Ovary (tissue), 9 donors: ENCODE results near the gene TNFRSF6B. TPM values are rescaled to one million over a fixed set of nuclear protein-coding genes. Genes with fewer than 3 reads are reported as not detected.

Experiments
- DNase-seq, 5 donors: peaks; one replicate each; pipeline ENCODE4 v3.0.0-alpha.2; 2019 to 2020
- H3K27ac ChIP-seq, 2 donors: fragments of 200-600 bp; one replicate each; pipeline versions ENCODE4 v1.5.1 to v1.8.0; 2019 to 2022
- H3K27me3 ChIP-seq: fragments of 200-600 bp; one replicate; pipeline ENCODE4 v1.8.0; 2022
- H3K36me3 ChIP-seq: fragments of 200-600 bp; sonication (generic); one replicate; pipeline ENCODE4 v1.5.1; 2019
- H3K4me1 ChIP-seq: one replicate; pipeline ENCODE4 v1.8.1; 2013; ENCODE audit warnings: mild to moderate bottlenecking, moderate library complexity; ENCODE audit not compliant: insufficient read depth
- H3K4me3 ChIP-seq: fragments of 200-600 bp; sonication (generic); one replicate; pipeline ENCODE4 v1.5.1; 2017
- H3K9me3 ChIP-seq, 2 donors: fragments of 200-600 bp in 1 of 2; sonication (generic) in 1 of 2; one replicate each; pipeline versions ENCODE4 v1.5.1 to v1.8.1; 2013 to 2019; ENCODE audit warnings: mild to moderate bottlenecking in 1 of 2, moderate library complexity in 1 of 2
- CTCF ChIP-seq, 3 donors: fragments of 450-650 bp in 2 of 3; fragments of 200-600 bp in 1 of 3; IDR thresholded peaks; one replicate each; pipeline versions ENCODE4 v1.5.1 to v1.8.0; 2016 to 2022; ENCODE audit warnings: antibody characterized with exemption in 3 of 3, mild to moderate bottlenecking in 1 of 3
- EP300 ChIP-seq: sonication (generic); formaldehyde crosslinking; IDR thresholded peaks from one replicate; pipeline ENCODE4 v1.6.1; 2017; ENCODE audit warnings: antibody characterized with exemption
- POLR2A ChIP-seq: fragments of 450-650 bp; IDR thresholded peaks from one replicate; pipeline ENCODE4 v1.6.1; 2017; ENCODE audit warnings: antibody characterized with exemption, mild to moderate bottlenecking, moderate library complexity
- WGBS, 3 donors: extraction: QIAGEN DNeasy Blood & Tissue Kit in 1 of 3; methylation state at CpG; one replicate each; pipeline versions ENCODE4 v1.1.5 to v1.1.7; 2013 to 2017; 5-methylcytosine and 5-hydroxymethylcytosine counted together
- intact Hi-C, 4 donors: fragments of 100-400 bp; cut with DNase I; formaldehyde crosslinking; loops; one replicate each; pipeline versions ENCODE4 v1.11.0 to v1.15.1; 2022 to 2023
- polyA plus RNA-seq, 2 donors: library from polyadenylated mRNA; stranded (reverse); fragments of 200-250 nt in 1 of 2; fragments of 350-450 nt in 1 of 2; fragmentation: Illumina TruSeq in 1 of 2; extraction: RNeasy Lipid Tissue Mini Kit (QIAGEN cat#74804) in 1 of 2; gene quantifications; one replicate each; pipeline ENCODE4 v1.2.3, GENCODE V29; 2013 to 2014
- total RNA-seq, 7 donors: library from RNA; depleted of rRNA in 2 of 7; stranded (reverse); fragments of >200 nt in 2 of 7; fragmentation: NEBNext Ultra II Directional in 3 of 7; extraction: Animal tissue kit (Norgen Biotek cat#: 25700) in 3 of 7; gene quantifications; one replicate each; pipeline versions ENCODE4 v1.1.0 to v1.2.4, GENCODE V29; 2016 to 2023
- donor health status: DM: no; HTN: no; CAD: no; lungs with moderate emphysema.
- donor health status: DM: no; HTN: no; CAD: no.
- donor health status: Bipolar disorder and iron deficiency.
- donor health status: DM: yes; HTN: yes; CAD: no.
- donor health status: DM: no; HTN: no; CAD: no.
- donor health status: DM: yes; HTN: yes; CAD: no.

TNFRSF6B gene
- total and polyA plus RNA-seq, 9 donors: 2.0 to 7.0 (median 4.2) TPM; not detected in 1

- 70 to 85% (median 80%) methylated on average over 40 of the region's 40 CpGs for WGBS, 3 donors
- Histone ChIP-seq H3K4me1 (peaks cover 2% of the 10 kb centered on the region), H3K9me3 (no peaks in the 10 kb centered on the region), H3K27ac (no peak overlapping the region), H3K4me3 (no peak overlapping the region), H3K27me3 (no peaks in the 10 kb centered on the region), H3K36me3 (no peaks in the 10 kb centered on the region)
- intact Hi-C loops: no loop called here
- peak in 2 of 5 donors; percentile 18 to 38 for DNase-seq
- TF ChIP-seq EP300: no peak
- TF ChIP-seq CTCF (IDR thresholded peaks at IDR 0.05): no peak
- no peak for TF ChIP-seq POLR2A
Measured at GRCh38 chr20:63697868-63698545, 1.6 kb downstream of the TNFRSF6B start.

- 14 to 32% (median 20%) methylated on average over 18 to 19 of the region's 19 CpGs for WGBS, 3 donors
- TF ChIP-seq POLR2A: no peak
Measured at GRCh38 chr20:63698739-63699465, 2.5 kb downstream of the TNFRSF6B start.

GRCh38 chr20:63699466-63700198 is 3.2 kb downstream of the TNFRSF6B start:
- no peak for TF ChIP-seq CTCF (IDR thresholded peaks at IDR 0.05)
- no peak for TF ChIP-seq EP300
- no peak for TF ChIP-seq POLR2A
- H3K4me1 ChIP-seq: peaks cover 2% of the 10 kb centered on the region
- no peaks in the 10 kb centered on the region for H3K36me3 ChIP-seq
- WGBS, 3 donors: 63 to 68% (median 66%) methylated on average over 24 of the region's 24 CpGs
- no peak overlapping the region for H3K27ac ChIP-seq
- DNase-seq: peak in 4 of 5 donors; percentile 13 to 64 (median 36)
- intact Hi-C loops: no loop called here
- H3K27me3 ChIP-seq: no peaks in the 10 kb centered on the region
- no peak overlapping the region for H3K4me3 ChIP-seq
- no peaks in the 10 kb centered on the region for H3K9me3 ChIP-seq

More at GRCh38 chr20:63698739-63699465, 2.5 kb downstream of the TNFRSF6B start:
- H3K27me3 ChIP-seq: no peaks in the 10 kb centered on the region
- H3K36me3 ChIP-seq: no peaks in the 10 kb centered on the region
- DNase-seq: peak; percentile 19 to 65 (median 50)
- no peak overlapping the region for H3K27ac ChIP-seq
- no peaks in the 10 kb centered on the region for H3K9me3 ChIP-seq
- H3K4me3 ChIP-seq: no peak overlapping the region
- intact Hi-C loops: no loop called here
- H3K4me1 ChIP-seq: peaks cover 2% of the 10 kb centered on the region

- TF ChIP-seq POLR2A (no peak), CTCF (IDR thresholded peaks at IDR 0.05) (no peak), EP300 (no peak)
- Histone ChIP-seq H3K4me1 (peaks cover 2% of the 10 kb centered on the region), H3K9me3 (no peaks in the 10 kb centered on the region), H3K27me3 (no peaks in the 10 kb centered on the region), H3K4me3 (no peak overlapping the region), H3K36me3 (no peaks in the 10 kb centered on the region), H3K27ac (no peak overlapping the region)
- intact Hi-C loops: no loop called here
- whole genome bisulfite sequencing, 3 donors: 71 to 75% (median 72%) methylated on average over 40 to 43 of the region's 43 CpGs
- DNase-seq: peak in 3 of 5 donors; percentile 22 to 43 (median 25)
Measured at GRCh38 chr20:63700199-63701050, 4.0 kb downstream of the TNFRSF6B start.
